OCI-LY7 (cell line): ENCODE measurements around the gene TNS3.

Source experiments
- EZH2phosphoT487 ChIP-seq: fragments of 200-600 bp; sonication (generic); IDR thresholded peaks from 2 replicates; pipeline ENCODE4 v1.6.1; 2018; ENCODE audit warnings: low read depth, borderline replicate concordance, mild to moderate bottlenecking, mixed run types, antibody characterized with exemption, low read length, moderate library complexity, mixed read lengths
- TF ChIP-seq, protein P1 (sequence below): fragments of 200-600 bp; sonication (generic); conservative IDR thresholded peaks from 2 replicates; pipeline ENCODE4 v1.5.1; 2014; ENCODE audit warnings: mild to moderate bottlenecking, antibody characterized with exemption, low read length, moderate library complexity, mixed read lengths

DNA sequence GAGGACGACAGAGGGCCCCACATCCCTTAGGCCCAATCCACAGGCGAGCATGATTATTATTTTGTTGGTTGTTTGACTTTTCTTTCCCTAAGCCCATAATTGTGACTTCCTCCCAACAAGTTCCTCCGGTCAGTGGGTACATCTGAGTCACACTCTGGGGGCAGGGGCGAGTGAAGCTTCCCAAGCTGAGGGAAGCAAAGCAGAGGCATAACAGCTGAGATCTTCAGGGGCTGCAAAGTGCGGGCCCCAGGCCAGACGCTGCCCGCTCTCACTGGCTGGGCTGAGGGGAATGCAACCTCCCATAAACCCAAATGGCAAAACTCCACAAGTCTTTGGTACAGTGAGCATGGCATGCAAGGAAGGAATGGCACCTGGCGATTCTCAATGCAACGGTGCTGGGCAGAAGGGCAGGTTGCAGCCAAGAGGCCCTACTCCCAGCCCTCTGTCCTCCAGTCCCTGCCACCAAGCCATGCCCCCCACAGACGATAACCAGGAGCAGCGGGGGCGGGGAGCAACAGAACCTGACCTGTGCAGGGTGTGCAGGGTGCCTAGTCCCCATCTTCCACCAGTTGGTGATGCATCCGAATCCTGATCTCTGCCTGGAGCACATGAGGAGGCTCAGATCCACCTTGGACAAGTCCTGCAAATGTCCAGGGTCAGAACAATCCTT, 25.3 kb downstream of the TNS3 start:
- TF ChIP-seq, protein P1, sequence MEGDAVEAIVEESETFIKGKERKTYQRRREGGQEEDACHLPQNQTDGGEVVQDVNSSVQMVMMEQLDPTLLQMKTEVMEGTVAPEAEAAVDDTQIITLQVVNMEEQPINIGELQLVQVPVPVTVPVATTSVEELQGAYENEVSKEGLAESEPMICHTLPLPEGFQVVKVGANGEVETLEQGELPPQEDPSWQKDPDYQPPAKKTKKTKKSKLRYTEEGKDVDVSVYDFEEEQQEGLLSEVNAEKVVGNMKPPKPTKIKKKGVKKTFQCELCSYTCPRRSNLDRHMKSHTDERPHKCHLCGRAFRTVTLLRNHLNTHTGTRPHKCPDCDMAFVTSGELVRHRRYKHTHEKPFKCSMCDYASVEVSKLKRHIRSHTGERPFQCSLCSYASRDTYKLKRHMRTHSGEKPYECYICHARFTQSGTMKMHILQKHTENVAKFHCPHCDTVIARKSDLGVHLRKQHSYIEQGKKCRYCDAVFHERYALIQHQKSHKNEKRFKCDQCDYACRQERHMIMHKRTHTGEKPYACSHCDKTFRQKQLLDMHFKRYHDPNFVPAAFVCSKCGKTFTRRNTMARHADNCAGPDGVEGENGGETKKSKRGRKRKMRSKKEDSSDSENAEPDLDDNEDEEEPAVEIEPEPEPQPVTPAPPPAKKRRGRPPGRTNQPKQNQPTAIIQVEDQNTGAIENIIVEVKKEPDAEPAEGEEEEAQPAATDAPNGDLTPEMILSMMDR: no peak
- TF ChIP-seq EZH2phosphoT487: no peak
